H9 (cell line): ENCODE data around the gene GALNT17. TPM values are rescaled to one million over a fixed set of nuclear protein-coding genes. Genes with fewer than 3 reads are reported as not detected.

ENCODE experiments used
- DNase-seq: peaks from one replicate; pipeline ENCODE4 v3.0.0-alpha.2; 2017
- H2AFZ ChIP-seq: one replicate; pipeline ENCODE4 v1.6.1; 2013; ENCODE audit warnings: mild to moderate bottlenecking, low read length, control low read depth, moderate library complexity
- H2AK5ac ChIP-seq: 2 replicates; pipeline ENCODE4 v1.6.1; 2013; ENCODE audit warnings: low read length, control low read depth, mixed read lengths; ENCODE audit not compliant: insufficient read length
- H2BK120ac ChIP-seq: one replicate; pipeline ENCODE4 v1.6.1; 2013; ENCODE audit warnings: low read depth, mild to moderate bottlenecking, low read length, control low read depth, inconsistent platforms; ENCODE audit not compliant: poor library complexity, severe bottlenecking
- H2BK12ac ChIP-seq: 2 replicates; pipeline ENCODE4 v1.6.1; 2013; ENCODE audit warnings: low read length, control low read depth, mixed read lengths, low read depth; ENCODE audit not compliant: insufficient read length
- H2BK15ac ChIP-seq: 2 replicates; pipeline ENCODE4 v1.6.1; 2013; ENCODE audit warnings: low read depth, low read length, control low read depth
- H2BK20ac ChIP-seq: one replicate; pipeline ENCODE4 v1.6.1; 2013; ENCODE audit warnings: low read depth, mild to moderate bottlenecking, low read length, control low read depth, inconsistent platforms; ENCODE audit not compliant: poor library complexity, severe bottlenecking
- H2BK5ac ChIP-seq: 2 replicates; pipeline ENCODE4 v1.6.1; 2013; ENCODE audit warnings: low read length, control low read depth, mixed read lengths; ENCODE audit not compliant: insufficient read length
- H3K14ac ChIP-seq: 2 replicates; pipeline ENCODE4 v1.6.1; 2013; ENCODE audit warnings: low read length, control low read depth; ENCODE audit not compliant: insufficient read depth
- H3K18ac ChIP-seq: 2 replicates; pipeline ENCODE4 v1.6.1; 2013; ENCODE audit warnings: low read depth, mild to moderate bottlenecking, mixed read lengths, low read length, control low read depth; ENCODE audit not compliant: insufficient read length
- H3K23ac ChIP-seq: 2 replicates; pipeline ENCODE4 v1.6.1; 2013; ENCODE audit warnings: low read length, control low read depth, mixed read lengths, low read depth; ENCODE audit not compliant: insufficient read length
- H3K23me2 ChIP-seq: 2 replicates; pipeline ENCODE4 v1.6.1; 2013; ENCODE audit warnings: low read depth, mild to moderate bottlenecking, mixed read lengths, low read length, control low read depth; ENCODE audit not compliant: insufficient read length, poor library complexity, severe bottlenecking
- H3K27ac ChIP-seq: 2 replicates; pipeline ENCODE4 v1.5.1; 2013; ENCODE audit warnings: low read length, control low read depth, mixed read lengths, low read depth; ENCODE audit not compliant: insufficient read length
- H3K27me3 ChIP-seq: 2 replicates; pipeline ENCODE4 v1.6.1; 2013; ENCODE audit warnings: low read length, control low read depth, inconsistent platforms; ENCODE audit not compliant: insufficient read depth
- H3K4ac ChIP-seq: 2 replicates; pipeline ENCODE4 v1.6.1; 2013; ENCODE audit warnings: low read depth, mild to moderate bottlenecking, control low read depth, inconsistent platforms, low read length, moderate library complexity
- H3K4me1 ChIP-seq: 2 replicates; pipeline ENCODE4 v1.6.1; 2013; ENCODE audit warnings: low read length, control low read depth, inconsistent platforms; ENCODE audit not compliant: insufficient read depth
- H3K4me2 ChIP-seq: 2 replicates; pipeline ENCODE4 v1.6.1; 2013; ENCODE audit warnings: low read length, control low read depth, mixed read lengths; ENCODE audit not compliant: insufficient read length, insufficient read depth
- H3K56ac ChIP-seq: 2 replicates; pipeline ENCODE4 v1.6.1; 2013; ENCODE audit warnings: low read depth, mild to moderate bottlenecking, mixed read lengths, low read length, control low read depth; ENCODE audit not compliant: insufficient read length
- H3K79me1 ChIP-seq: 2 replicates; pipeline ENCODE4 v1.6.1; 2013; ENCODE audit warnings: low read depth, mild to moderate bottlenecking, moderate library complexity, low read length, control low read depth, inconsistent platforms; ENCODE audit not compliant: insufficient read depth, poor library complexity, severe bottlenecking
- H3K79me2 ChIP-seq: 2 replicates; pipeline ENCODE4 v1.6.1; 2013; ENCODE audit warnings: low read length, control low read depth, inconsistent platforms; ENCODE audit not compliant: insufficient read depth
- H3K9ac ChIP-seq: 2 replicates; pipeline ENCODE4 v1.6.1; 2013; ENCODE audit warnings: low read length, control low read depth, mixed read lengths; ENCODE audit not compliant: insufficient read length; ENCODE audit errors: extremely low read depth
- H3K9me3 ChIP-seq: one replicate; pipeline ENCODE4 v1.6.1; 2013; ENCODE audit warnings: low read depth, low read length, inconsistent platforms; ENCODE audit not compliant: control insufficient read depth
- H3T11ph ChIP-seq: one replicate; pipeline ENCODE4 v1.6.1; 2013; ENCODE audit warnings: mild to moderate bottlenecking, low read length, control low read depth, inconsistent platforms
- H4K20me1 ChIP-seq: one replicate; pipeline ENCODE4 v1.6.1; 2013; ENCODE audit not compliant: control insufficient read depth, insufficient read length, insufficient read depth
- H4K5ac ChIP-seq: 2 replicates; pipeline ENCODE4 v1.6.1; 2013; ENCODE audit warnings: low read depth, mild to moderate bottlenecking, mixed read lengths, low read length, control low read depth; ENCODE audit not compliant: insufficient read length
- H4K8ac ChIP-seq: replicated peaks from 2 replicates; pipeline ENCODE4 v1.6.1; 2013; ENCODE audit warnings: low read length, control low read depth, mixed read lengths, low read depth; ENCODE audit not compliant: insufficient read length
- H4K91ac ChIP-seq: 2 replicates; pipeline ENCODE4 v1.6.1; 2013; ENCODE audit warnings: low read depth, mild to moderate bottlenecking, moderate library complexity, mixed read lengths, low read length, control low read depth; ENCODE audit not compliant: insufficient read length
- H3K27ac Mint-ChIP-seq, 3 experiments: 2 replicates in 2 of 3; 3 replicates in 1 of 3; pipeline ENCODE4 v1.8.0; 2020 to 2021; ENCODE audit warnings: mixed read lengths in 3 of 3, mild to moderate bottlenecking in 1 of 3, moderate library complexity in 1 of 3
- H3K27me3 Mint-ChIP-seq: 2 replicates; pipeline ENCODE4 v1.8.0; 2021; ENCODE audit warnings: low read depth, mild to moderate bottlenecking, moderate library complexity, mixed read lengths
- H3K36me3 Mint-ChIP-seq, 3 experiments: 2 replicates in 2 of 3; 3 replicates in 1 of 3; pipeline ENCODE4 v1.8.0; 2020 to 2021; ENCODE audit warnings: low read depth in 3 of 3, mixed read lengths in 3 of 3; ENCODE audit not compliant: insufficient read depth in 1 of 3
- H3K4me1 Mint-ChIP-seq, 2 experiments: 2 replicates each; pipeline ENCODE4 v1.8.0; 2020; ENCODE audit warnings: mixed read lengths in 2 of 2
- H3K4me3 Mint-ChIP-seq, 2 experiments: 2 replicates in 1 of 2; 3 replicates in 1 of 2; pipeline ENCODE4 v1.8.0; 2020 to 2021; ENCODE audit warnings: mild to moderate bottlenecking in 2 of 2, mixed read lengths in 2 of 2, moderate library complexity in 1 of 2
- H3K9me3 Mint-ChIP-seq, 2 experiments: 2 replicates in 1 of 2; 3 replicates in 1 of 2; pipeline ENCODE4 v1.8.0; 2020; ENCODE audit warnings: mild to moderate bottlenecking in 2 of 2, mixed read lengths in 2 of 2, moderate library complexity in 1 of 2
- CTCF ChIP-seq: fragments of 200-600 bp; sonication (generic); conservative IDR thresholded peaks from 3 replicates; pipeline ENCODE4 v1.8.0; 2021; ENCODE audit warnings: antibody characterized with exemption, mild to moderate bottlenecking
- WGBS: extraction: QIAGEN DNeasy Blood & Tissue Kit; methylation state at CpG from one replicate; pipeline ENCODE4 v1.1.7; 2013; ENCODE audit warnings: missing lambda C conversion rate, low lambda C conversion rate, mixed read lengths; ENCODE audit not compliant: insufficient read length; ENCODE audit errors: extremely low coverage; 5-methylcytosine and 5-hydroxymethylcytosine counted together
- total RNA-seq: library from RNA; stranded (reverse); gene quantifications from 2 replicates; pipeline ENCODE4 v1.2.1, GENCODE V29; 2021

The GALNT17 gene
- total RNA-seq, 1 experiment from 2014 or later: 43.2 TPM

DNA sequence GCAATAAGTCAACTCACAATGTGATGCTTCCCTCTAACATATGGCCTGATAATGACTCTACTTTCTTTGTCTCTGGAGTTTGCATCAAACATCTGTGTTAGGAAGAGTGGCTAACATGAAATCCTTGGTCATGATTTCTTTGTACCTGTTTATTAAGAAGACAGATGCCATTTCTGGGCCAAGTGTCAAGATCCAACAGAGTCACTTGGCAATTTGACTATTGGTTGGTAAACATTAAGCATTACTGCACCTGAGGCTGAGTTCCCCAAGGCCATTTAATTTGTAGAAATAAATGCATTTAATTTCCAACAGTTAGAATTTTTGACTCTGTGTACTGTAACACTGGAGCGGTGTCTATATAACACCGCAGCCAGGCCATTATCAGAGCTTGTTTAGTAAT, 403.7 kb downstream of the GALNT17 start:
- TF ChIP-seq CTCF: no peak
- H3K18ac ChIP-seq: no peak overlapping the region

More for the DNA sequence above, 403.7 kb downstream of the GALNT17 start:
- H3K27ac Mint-ChIP-seq: no peak overlapping the region
- H3K14ac ChIP-seq: no peak overlapping the region
- no peaks in the 10 kb centered on the region for H3K79me1 ChIP-seq
- no peaks in the 10 kb centered on the region for H3K79me2 ChIP-seq
- H3K9me3 ChIP-seq: no peaks in the 10 kb centered on the region
- no peaks in the 10 kb centered on the region for H4K20me1 ChIP-seq
- no peaks in the 10 kb centered on the region for H3K27me3 ChIP-seq
- H3K23me2 ChIP-seq: no peaks in the 10 kb centered on the region
- peaks cover 0 to 2% of the 10 kb centered on the region in 2 experiments; a peak in 2 of 5 replicates for H3K9me3 Mint-ChIP-seq
- H2BK5ac ChIP-seq: no peak overlapping the region
- no peaks in the 10 kb centered on the region for H3K27me3 Mint-ChIP-seq
- peaks cover 22 to 30% (median 27%) of the 10 kb centered on the region in 3 experiments for H3K36me3 Mint-ChIP-seq
- no peak overlapping the region for H3K56ac ChIP-seq
- WGBS: no CpG with 5 or more reads among the region's 2 CpGs
- no peak overlapping the region for H4K5ac ChIP-seq
- H4K91ac ChIP-seq: no peak overlapping the region
- H3K4me2 ChIP-seq: no peak overlapping the region
- H3K27ac ChIP-seq: no peak overlapping the region
- H2BK15ac ChIP-seq: no peak overlapping the region
- H2BK12ac ChIP-seq: no peak overlapping the region
- H3K4me1 ChIP-seq: 0 out of 2 replicates have a peak, but pooled peaks cover 3% of the 10 kb centered on the region
- H3K9ac ChIP-seq: no peak overlapping the region
- H3K4me3 Mint-ChIP-seq: no peak overlapping the region
- no peak for DNase-seq
- no peak overlapping the region for H2AK5ac ChIP-seq
- H2BK20ac ChIP-seq: no peak overlapping the region
- no peak overlapping the region for H4K8ac ChIP-seq
- H2AFZ ChIP-seq: no peak overlapping the region
- peaks cover 16 to 17% of the 10 kb centered on the region in 2 experiments for H3K4me1 Mint-ChIP-seq
- H2BK120ac ChIP-seq: no peak overlapping the region
- no peak overlapping the region for H3K23ac ChIP-seq
- H3K4ac ChIP-seq: no peak overlapping the region
- H3T11ph ChIP-seq: no peak overlapping the region
